ENCODE results near the gene KLHL29.

The KLHL29 gene

GRCh38 chr2:23491591-23492336, 106.8 kb downstream of the KLHL29 start:
- Histone ChIP-seq H3K18ac (ENCODE audit: low read length) (no peak overlapping the region), H2BK5ac (ENCODE audit: low read depth, low read length, poor library complexity) (no peak overlapping the region), H2BK12ac (ENCODE audit: low read length) (no peak overlapping the region), H3K79me2 (ENCODE audit: control insufficient read depth, insufficient read depth, low read length, poor library complexity) (no peaks in the 10 kb centered on the region), H2AFZ (ENCODE audit: insufficient read depth, low read length, poor library complexity) (no peak overlapping the region), H2BK120ac (ENCODE audit: insufficient read depth, low read length, poor library complexity) (no peak overlapping the region), H3K4me1 (ENCODE audit: control insufficient read depth in 1 of 2, insufficient read depth in 2 of 2, low read length in 2 of 2) (peaks cover 9 to 14% of the 10 kb centered on the region in 2 experiments), H4K91ac (ENCODE audit: low read depth, low read length) (no peak overlapping the region), H4K12ac (ENCODE audit: low read depth, low read length) (no peak overlapping the region), H3K23ac (ENCODE audit: low read length) (no peak overlapping the region), H3K36me3 (ENCODE audit: control insufficient read depth in 1 of 2, insufficient read depth in 2 of 2, low read length in 2 of 2) (no peaks in the 10 kb centered on the region), H3K14ac (ENCODE audit: low read length) (no peak overlapping the region), H3K79me1 (ENCODE audit: low read length) (no peaks in the 10 kb centered on the region), H3K27me3 (ENCODE audit: insufficient read depth, low read length) (no peaks in the 10 kb centered on the region), H3K4ac (ENCODE audit: low read depth, low read length) (no peak overlapping the region), H3K9ac (ENCODE audit: low read length) (no peak overlapping the region), H3K27ac (ENCODE audit: low read depth, low read length) (no peak overlapping the region), H3K4me2 (ENCODE audit: low read length) (no peak overlapping the region), H3K9me3 (ENCODE audit: insufficient read depth, low read depth, low read length) (no peaks in the 10 kb centered on the region), H4K8ac (ENCODE audit: low read depth, low read length) (no peak overlapping the region), H2AK5ac (ENCODE audit: low read length) (no peak overlapping the region), H3K4me3 (ENCODE audit: low read depth, low read length) (no peak overlapping the region)
- WGBS (ENCODE audit: extremely low coverage, insufficient coverage, insufficient read length) = no CpG with 5 or more reads among the region's 12 CpGs
- no peak for DNase-seq

GRCh38 chr2:23492337-23492675, 107.3 kb downstream of the KLHL29 start:
- H2BK5ac ChIP-seq (ENCODE audit: low read depth, low read length, poor library complexity) = no peak overlapping the region
- no peaks in the 10 kb centered on the region for H3K9me3 ChIP-seq (ENCODE audit: insufficient read depth, low read depth, low read length)

GRCh38 chr2:23492921-23493320, 107.9 kb downstream of the KLHL29 start:
- Histone ChIP-seq H3K79me1 (ENCODE audit: low read length) (no peaks in the 10 kb centered on the region), H4K8ac (ENCODE audit: low read depth, low read length) (no peak overlapping the region), H4K91ac (ENCODE audit: low read depth, low read length) (no peak overlapping the region), H2AFZ (ENCODE audit: insufficient read depth, low read length, poor library complexity) (no peak overlapping the region), H3K4me3 (ENCODE audit: low read depth, low read length) (no peak overlapping the region), H3K4me1 (ENCODE audit: control insufficient read depth in 1 of 2, insufficient read depth in 2 of 2, low read length in 2 of 2) (peaks cover 2 to 10% of the 10 kb centered on the region in 2 experiments), H2BK5ac (ENCODE audit: low read depth, low read length, poor library complexity) (no peak overlapping the region), H3K14ac (ENCODE audit: low read length) (no peak overlapping the region), H3K9me3 (ENCODE audit: insufficient read depth, low read depth, low read length) (no peaks in the 10 kb centered on the region), H3K4ac (ENCODE audit: low read depth, low read length) (no peak overlapping the region), H3K27ac (ENCODE audit: low read depth, low read length) (no peak overlapping the region), H2BK12ac (ENCODE audit: low read length) (no peak overlapping the region), H2BK120ac (ENCODE audit: insufficient read depth, low read length, poor library complexity) (no peak overlapping the region), H3K23ac (ENCODE audit: low read length) (no peak overlapping the region), H3K18ac (ENCODE audit: low read length) (no peak overlapping the region), H3K27me3 (ENCODE audit: insufficient read depth, low read length) (no peaks in the 10 kb centered on the region), H2AK5ac (ENCODE audit: low read length) (no peak overlapping the region), H3K36me3 (ENCODE audit: control insufficient read depth in 1 of 2, insufficient read depth in 2 of 2, low read length in 2 of 2) (no peaks in the 10 kb centered on the region), H3K4me2 (ENCODE audit: low read length) (no peak overlapping the region), H3K9ac (ENCODE audit: low read length) (no peak overlapping the region), H3K79me2 (ENCODE audit: control insufficient read depth, insufficient read depth, low read length, poor library complexity) (no peaks in the 10 kb centered on the region), H4K12ac (ENCODE audit: low read depth, low read length) (no peak overlapping the region)
- WGBS (ENCODE audit: extremely low coverage, insufficient coverage, insufficient read length) = no CpG with 5 or more reads among the region's 7 CpGs
- DNase-seq = peak; percentile 41 to 70

More at GRCh38 chr2:23492337-23492675, 107.3 kb downstream of the KLHL29 start:
- H2BK12ac ChIP-seq (ENCODE audit: low read length) = no peak overlapping the region
- H2AK5ac ChIP-seq (ENCODE audit: low read length) = no peak overlapping the region
- H2BK120ac ChIP-seq (ENCODE audit: insufficient read depth, low read length, poor library complexity) = no peak overlapping the region
- H3K4ac ChIP-seq (ENCODE audit: low read depth, low read length) = no peak overlapping the region
- no peak overlapping the region for H3K9ac ChIP-seq (ENCODE audit: low read length)
- no peak overlapping the region for H4K91ac ChIP-seq (ENCODE audit: low read depth, low read length)
- no peak overlapping the region for H3K18ac ChIP-seq (ENCODE audit: low read length)
- peaks cover 5 to 12% of the 10 kb centered on the region in 2 experiments for H3K4me1 ChIP-seq (ENCODE audit: control insufficient read depth in 1 of 2, insufficient read depth in 2 of 2, low read length in 2 of 2)
- H3K27me3 ChIP-seq (ENCODE audit: insufficient read depth, low read length) = no peaks in the 10 kb centered on the region
- no peak overlapping the region for H3K27ac ChIP-seq (ENCODE audit: low read depth, low read length)
- H2AFZ ChIP-seq (ENCODE audit: insufficient read depth, low read length, poor library complexity) = no peak overlapping the region
- H3K23ac ChIP-seq (ENCODE audit: low read length) = no peak overlapping the region
- no peak overlapping the region for H3K14ac ChIP-seq (ENCODE audit: low read length)
- H3K36me3 ChIP-seq (ENCODE audit: control insufficient read depth in 1 of 2, insufficient read depth in 2 of 2, low read length in 2 of 2) = no peaks in the 10 kb centered on the region
- no peaks in the 10 kb centered on the region for H3K79me1 ChIP-seq (ENCODE audit: low read length)
- DNase-seq = no peak
- no CpG with 5 or more reads among the region's 5 CpGs for WGBS (ENCODE audit: extremely low coverage, insufficient coverage, insufficient read length)
- H3K4me3 ChIP-seq (ENCODE audit: low read depth, low read length) = no peak overlapping the region
- H3K4me2 ChIP-seq (ENCODE audit: low read length) = no peak overlapping the region
- no peak overlapping the region for H4K8ac ChIP-seq (ENCODE audit: low read depth, low read length)
- H4K12ac ChIP-seq (ENCODE audit: low read depth, low read length) = no peak overlapping the region
- H3K79me2 ChIP-seq (ENCODE audit: control insufficient read depth, insufficient read depth, low read length, poor library complexity) = no peaks in the 10 kb centered on the region

- Histone ChIP-seq H3K23ac (ENCODE audit: low read length) (no peak overlapping the region), H3K18ac (ENCODE audit: low read length) (no peak overlapping the region), H4K8ac (ENCODE audit: low read depth, low read length) (no peak overlapping the region), H3K79me1 (ENCODE audit: low read length) (no peaks in the 10 kb centered on the region), H3K4me2 (ENCODE audit: low read length) (no peak overlapping the region), H2BK120ac (ENCODE audit: insufficient read depth, low read length, poor library complexity) (no peak overlapping the region), H3K27me3 (ENCODE audit: insufficient read depth, low read length) (no peaks in the 10 kb centered on the region), H3K9me3 (ENCODE audit: insufficient read depth, low read depth, low read length) (no peaks in the 10 kb centered on the region), H3K14ac (ENCODE audit: low read length) (no peak overlapping the region), H2BK5ac (ENCODE audit: low read depth, low read length, poor library complexity) (no peak overlapping the region), H4K91ac (ENCODE audit: low read depth, low read length) (no peak overlapping the region), H2AK5ac (ENCODE audit: low read length) (no peak overlapping the region), H3K79me2 (ENCODE audit: control insufficient read depth, insufficient read depth, low read length, poor library complexity) (no peaks in the 10 kb centered on the region), H3K4ac (ENCODE audit: low read depth, low read length) (no peak overlapping the region), H4K12ac (ENCODE audit: low read depth, low read length) (no peak overlapping the region), H2AFZ (ENCODE audit: insufficient read depth, low read length, poor library complexity) (no peak overlapping the region), H3K4me3 (ENCODE audit: low read depth, low read length) (no peak overlapping the region), H2BK12ac (ENCODE audit: low read length) (no peak overlapping the region), H3K36me3 (ENCODE audit: control insufficient read depth in 1 of 2, insufficient read depth in 2 of 2, low read length in 2 of 2) (no peaks in the 10 kb centered on the region), H3K9ac (ENCODE audit: low read length) (no peak overlapping the region), H3K27ac (ENCODE audit: low read depth, low read length) (no peak overlapping the region), H3K4me1 (ENCODE audit: control insufficient read depth in 1 of 2, insufficient read depth in 2 of 2, low read length in 2 of 2) (peaks cover 2 to 7% of the 10 kb centered on the region in 2 experiments)
- WGBS (ENCODE audit: extremely low coverage, insufficient coverage, insufficient read length) = no CpG with 5 or more reads among the region's 4 CpGs
- no peak for DNase-seq
These were observed 108.9 kb downstream of the KLHL29 start for GRCh38 chr2:23493846-23494245.
